Omental fat pad (tissue), 4 donors: ENCODE results near the gene KCNG4. TPM values are rescaled to one million over a fixed set of nuclear protein-coding genes. Genes with fewer than 3 reads are reported as not detected.

ENCODE experiments used
- ATAC-seq: fragments of 150-250 bp; one replicate; pipeline ENCODE4 v1.9.1; 2016; ENCODE audit warnings: mild to moderate bottlenecking, moderate library complexity; ENCODE audit not compliant: low FRiP score
- DNase-seq: peaks from one replicate; pipeline ENCODE4 v3.0.0-alpha.2; 2019; ENCODE audit warnings: low spot score
- CTCF ChIP-seq, 3 donors: fragments of 450-650 bp; IDR thresholded peaks; one replicate each; pipeline ENCODE4 v1.5.1; 2016 to 2017; ENCODE audit warnings: antibody characterized with exemption in 3 of 3, mild to moderate bottlenecking in 3 of 3, moderate library complexity in 2 of 3
- total RNA-seq, 4 donors: library from RNA; depleted of rRNA; stranded (reverse); fragments of >200 nt; gene quantifications; one replicate each; pipeline ENCODE4 v1.1.0, GENCODE V29; 2016

The KCNG4 gene
- total RNA-seq, 4 donors from 2014 or later, result not detected

GRCh38 chr16:84237994-84238750 lies 1.6 kb downstream of the KCNG4 start:
- DNase-seq, result no peak
- TF ChIP-seq CTCF (IDR thresholded peaks at IDR 0.05), result no peak
- ATAC-seq, result no peak

DNA sequence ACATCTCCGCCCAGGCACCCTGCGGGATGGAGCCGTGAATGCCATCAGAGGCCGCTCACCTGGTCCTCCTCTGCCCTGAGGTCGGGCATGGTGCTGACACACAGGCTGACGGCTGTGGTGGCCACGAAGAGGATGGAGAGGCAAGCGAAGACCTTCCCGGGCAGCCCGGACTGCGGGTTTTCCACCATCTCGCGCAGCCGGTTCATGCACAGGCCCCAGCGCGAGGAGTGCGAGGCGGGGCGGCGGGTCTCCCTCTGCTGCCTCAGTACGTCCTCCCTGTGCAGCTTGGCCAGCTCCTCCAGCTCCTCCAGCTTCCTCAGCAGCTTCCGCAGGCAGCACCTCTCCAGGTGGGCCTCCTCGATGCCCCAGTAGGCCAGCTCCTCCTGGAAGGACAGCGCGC lies 3.1 kb downstream of the KCNG4 start:
- no peak for TF ChIP-seq CTCF (IDR thresholded peaks at IDR 0.05)
- no peak for DNase-seq
- ATAC-seq, result no peak

DNA sequence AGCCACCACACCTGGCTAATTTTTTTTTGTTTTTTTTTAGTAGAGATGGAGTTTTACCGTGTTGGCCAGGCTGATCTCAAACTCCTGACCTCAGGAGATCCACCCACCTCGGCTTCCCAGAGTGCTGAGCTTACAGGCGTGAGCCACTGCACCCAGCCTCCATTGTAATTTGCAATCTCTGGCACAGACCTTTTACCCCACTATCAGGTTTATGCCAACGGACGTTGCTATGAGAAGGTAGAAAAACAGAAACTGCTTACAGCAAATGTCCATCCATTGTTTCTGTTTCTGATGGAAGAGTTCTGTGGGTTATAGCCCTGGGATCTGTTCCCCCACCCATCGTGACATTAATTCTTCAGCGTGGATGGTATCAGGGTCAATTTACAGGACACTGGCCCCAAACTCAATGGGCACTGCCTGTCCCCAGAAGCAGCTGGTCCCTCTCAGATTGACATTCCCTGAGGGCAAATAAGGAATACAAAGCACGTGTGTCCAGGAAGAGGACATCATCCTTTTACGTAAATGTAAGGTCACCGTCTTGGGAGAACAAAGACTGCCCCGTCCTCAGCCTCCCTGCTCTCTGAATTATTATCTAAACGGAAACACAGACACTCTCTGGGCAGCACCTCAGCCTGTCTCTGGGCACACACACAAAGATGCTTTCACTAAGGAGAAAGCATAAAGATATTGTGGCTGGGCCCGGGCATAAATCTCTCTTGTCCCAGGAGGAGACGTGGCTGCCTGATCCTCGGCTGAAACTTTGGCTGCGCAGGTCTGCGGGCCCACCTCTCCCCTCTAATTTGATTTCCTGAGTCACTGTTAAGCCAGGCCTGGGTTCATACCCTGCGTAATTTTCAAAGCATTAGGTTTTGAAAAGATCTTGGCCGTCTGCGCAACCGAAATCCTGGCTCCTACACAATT lies 5.2 kb downstream of the KCNG4 start:
- ATAC-seq, result no peak
- DNase-seq, result no peak
- no peak for TF ChIP-seq CTCF (IDR thresholded peaks at IDR 0.05)

DNA sequence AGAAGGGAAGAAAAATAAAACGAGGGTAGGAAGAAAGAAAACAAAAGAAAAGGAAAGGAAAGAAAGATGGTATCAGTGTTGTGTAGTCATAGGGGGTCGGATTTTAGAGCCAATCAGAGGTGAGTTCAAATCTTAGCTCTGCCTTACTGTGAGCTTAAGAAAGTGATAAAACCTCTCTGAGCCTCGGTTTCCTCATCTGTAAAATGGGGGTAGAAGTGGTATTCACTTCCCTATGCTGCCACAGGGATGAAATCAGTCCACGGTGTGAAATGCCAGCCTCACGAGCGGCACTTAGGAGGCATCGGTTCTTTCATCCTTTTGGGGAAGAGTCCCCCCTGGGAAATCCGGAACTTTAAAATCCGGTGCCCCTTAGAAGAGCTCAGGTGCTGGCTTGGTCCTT lies 6.1 kb downstream of the KCNG4 start:
- ATAC-seq, result no peak
- TF ChIP-seq CTCF (IDR thresholded peaks at IDR 0.05), result no peak

DNA sequence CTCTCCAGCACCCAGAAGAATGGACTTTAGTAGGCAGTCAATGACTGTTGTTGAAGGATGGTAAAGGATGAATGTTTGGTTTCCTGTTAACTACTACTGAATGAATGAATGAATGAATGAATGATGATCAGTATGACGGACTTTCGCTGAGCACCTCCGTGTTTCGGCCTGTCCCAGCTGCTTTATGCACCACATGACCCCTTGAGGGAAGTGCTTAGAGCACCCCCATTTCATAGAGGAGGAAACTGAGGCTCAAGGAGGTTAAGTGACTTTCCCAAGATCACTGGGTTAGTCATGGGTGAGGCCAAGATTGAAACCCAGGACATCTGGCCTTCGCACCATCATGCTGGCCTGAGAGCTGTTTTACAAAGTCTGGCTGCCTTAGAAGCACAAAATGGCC lies 6.8 kb downstream of the KCNG4 start:
- no peak for TF ChIP-seq CTCF (IDR thresholded peaks at IDR 0.05)
- ATAC-seq, result no peak
- no peak for DNase-seq

More for the DNA sequence above, 6.1 kb downstream of the KCNG4 start:
- DNase-seq, result no peak

DNA sequence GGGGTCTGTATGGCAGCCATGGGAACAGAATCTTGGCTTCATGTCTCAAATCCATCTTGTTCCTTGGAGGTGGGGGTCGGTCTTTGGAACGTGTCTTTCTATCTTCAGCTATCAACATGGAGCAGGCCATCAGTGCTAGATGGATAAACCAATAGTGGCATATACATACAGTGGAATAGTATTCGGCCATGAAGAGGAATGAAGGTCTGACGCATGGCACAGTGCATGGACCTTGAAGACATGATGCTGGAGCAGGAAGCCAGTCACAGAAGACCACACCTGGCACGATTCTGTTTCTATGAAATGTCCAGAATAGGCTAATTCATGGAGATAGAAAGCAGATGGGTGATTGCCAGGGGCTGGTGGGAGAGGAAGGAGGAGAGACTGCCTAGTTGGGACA lies 7.8 kb downstream of the KCNG4 start:
- no peak for TF ChIP-seq CTCF (IDR thresholded peaks at IDR 0.05)
- DNase-seq, result no peak
- no peak for ATAC-seq
